ENCODE data around the gene TBX22. TPM values are rescaled to one million over a fixed set of nuclear protein-coding genes. Genes with fewer than 3 reads are reported as not detected.
"Not testable (repeated sequence)": the region's sequence is repeated elsewhere in the genome, so short reads cannot be mapped to it uniquely, and the experiment has no call there.

TBX22 gene
- total RNA-seq, 2 experiments from 2014 or later: not detected

- H3K4me3 Mint-ChIP-seq: no peak overlapping the region
- no peaks in the 10 kb centered on the region for H3K27me3 Mint-ChIP-seq
- H3K9me3 Mint-ChIP-seq: no peaks in the 10 kb centered on the region
- H3K36me3 Mint-ChIP-seq (ENCODE audit: low read depth): no peaks in the 10 kb centered on the region
- intact Hi-C loops (cut with micrococcal nuclease): no loop called here
- ChIA-PET POLR2A (no interaction called here), CTCF (no interaction called here)
- no peak overlapping the region for H3K27ac Mint-ChIP-seq
- no peaks in the 10 kb centered on the region for H3K4me1 Mint-ChIP-seq (ENCODE audit: low read depth)
- ATAC-seq: no peak
- TF ChIP-seq, protein P1, sequence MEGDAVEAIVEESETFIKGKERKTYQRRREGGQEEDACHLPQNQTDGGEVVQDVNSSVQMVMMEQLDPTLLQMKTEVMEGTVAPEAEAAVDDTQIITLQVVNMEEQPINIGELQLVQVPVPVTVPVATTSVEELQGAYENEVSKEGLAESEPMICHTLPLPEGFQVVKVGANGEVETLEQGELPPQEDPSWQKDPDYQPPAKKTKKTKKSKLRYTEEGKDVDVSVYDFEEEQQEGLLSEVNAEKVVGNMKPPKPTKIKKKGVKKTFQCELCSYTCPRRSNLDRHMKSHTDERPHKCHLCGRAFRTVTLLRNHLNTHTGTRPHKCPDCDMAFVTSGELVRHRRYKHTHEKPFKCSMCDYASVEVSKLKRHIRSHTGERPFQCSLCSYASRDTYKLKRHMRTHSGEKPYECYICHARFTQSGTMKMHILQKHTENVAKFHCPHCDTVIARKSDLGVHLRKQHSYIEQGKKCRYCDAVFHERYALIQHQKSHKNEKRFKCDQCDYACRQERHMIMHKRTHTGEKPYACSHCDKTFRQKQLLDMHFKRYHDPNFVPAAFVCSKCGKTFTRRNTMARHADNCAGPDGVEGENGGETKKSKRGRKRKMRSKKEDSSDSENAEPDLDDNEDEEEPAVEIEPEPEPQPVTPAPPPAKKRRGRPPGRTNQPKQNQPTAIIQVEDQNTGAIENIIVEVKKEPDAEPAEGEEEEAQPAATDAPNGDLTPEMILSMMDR (IDR thresholded peaks at IDR 0.05): no peak
- DNase-seq: no peak
These were observed 7.1 kb downstream of the TBX22 start for GRCh38 chrX:80021621-80022020.

GRCh38 chrX:80022363-80023031 lies 7.9 kb downstream of the TBX22 start:
- TF ChIP-seq, protein P1 (IDR thresholded peaks at IDR 0.05): no peak
- Mint-ChIP-seq H3K36me3 (ENCODE audit: low read depth) (no peaks in the 10 kb centered on the region), H3K4me1 (ENCODE audit: low read depth) (no peaks in the 10 kb centered on the region), H3K9me3 (no peaks in the 10 kb centered on the region), H3K4me3 (no peak overlapping the region), H3K27ac (no peak overlapping the region), H3K27me3 (no peaks in the 10 kb centered on the region)
- ChIA-PET CTCF (no interaction called here), POLR2A (no interaction called here)
- DNase-seq (no peak), ATAC-seq (no peak)
- intact Hi-C loops (cut with micrococcal nuclease): no loop called here

DNA sequence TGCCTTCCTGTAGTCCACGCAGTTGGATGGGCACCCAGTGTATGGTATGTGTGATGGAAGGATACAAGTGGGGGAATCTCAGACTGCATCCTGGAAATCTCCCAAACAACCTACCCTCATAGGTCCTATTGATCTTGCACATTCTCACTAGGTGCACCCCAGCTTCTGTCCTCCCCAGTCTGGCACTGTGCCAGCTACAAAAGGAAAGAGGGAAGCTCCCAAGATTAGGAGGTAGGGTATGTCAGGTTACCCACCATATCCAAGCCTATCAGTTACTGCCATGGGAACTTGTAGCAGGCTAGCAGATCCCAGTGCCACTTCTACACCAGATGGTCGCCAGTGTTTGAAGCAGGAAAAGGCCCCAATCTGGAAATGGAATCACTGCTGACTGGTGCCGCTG lies 11.6 kb downstream of the TBX22 start:
- ATAC-seq: no peak
- CTCF ChIA-PET: no interaction called here
- no peaks in the 10 kb centered on the region for H3K4me1 Mint-ChIP-seq (ENCODE audit: low read depth)

GRCh38 chrX:80066156-80066555 lies 51.6 kb downstream of the TBX22 start:
- H3K27me3 Mint-ChIP-seq; POLR2A ChIA-PET; H3K27ac Mint-ChIP-seq; H3K4me3 Mint-ChIP-seq; H3K36me3 Mint-ChIP-seq (ENCODE audit: low read depth); DNase-seq; intact Hi-C loops (cut with micrococcal nuclease); ATAC-seq; H3K9me3 Mint-ChIP-seq; CTCF ChIA-PET; H3K4me1 Mint-ChIP-seq (ENCODE audit: low read depth): not testable (repeated sequence)

More for the DNA sequence above, 11.6 kb downstream of the TBX22 start:
- no peak for DNase-seq
- TF ChIP-seq, protein P1 (IDR thresholded peaks at IDR 0.05): no peak
- H3K4me3 Mint-ChIP-seq: no peak overlapping the region
- H3K27me3 Mint-ChIP-seq: no peaks in the 10 kb centered on the region
- no peaks in the 10 kb centered on the region for H3K9me3 Mint-ChIP-seq
- H3K27ac Mint-ChIP-seq: no peak overlapping the region
- POLR2A ChIA-PET: no interaction called here
- intact Hi-C loops (cut with micrococcal nuclease): no loop called here
- no peaks in the 10 kb centered on the region for H3K36me3 Mint-ChIP-seq (ENCODE audit: low read depth)

GRCh38 chrX:80075625-80076024 lies 61.1 kb downstream of the TBX22 start:
- H3K4me3 Mint-ChIP-seq; POLR2A ChIA-PET; intact Hi-C loops (cut with micrococcal nuclease); H3K36me3 Mint-ChIP-seq (ENCODE audit: low read depth); H3K27me3 Mint-ChIP-seq; H3K9me3 Mint-ChIP-seq; ATAC-seq; CTCF ChIA-PET; DNase-seq; H3K4me1 Mint-ChIP-seq (ENCODE audit: low read depth); H3K27ac Mint-ChIP-seq: not testable (repeated sequence)

Data from activated CD8-positive, alpha-beta T cell treated with anti-CD3 and anti-CD28 coated beads for 36 hours (primary cell).